GM23338 (cell line): ENCODE measurements around the gene GOLM1. TPM values are rescaled to one million over a fixed set of nuclear protein-coding genes. Genes with fewer than 3 reads are reported as not detected.

Source experiments
- ATAC-seq: fragments of 200-7000 bp; cut with Tn5 transposase; 3 replicates; pipeline ENCODE4 v1.9.1; 2020
- DNase-seq: peaks from one replicate; pipeline ENCODE4 v3.0.0-alpha.2; 2015; ENCODE audit warnings: low spot score
- H2AFZ ChIP-seq: fragments of 200-600 bp; sonication (generic); 2 replicates; pipeline ENCODE4 v1.8.0; 2016; ENCODE audit warnings: antibody characterized with exemption, mild to moderate bottlenecking, moderate library complexity
- H3F3A ChIP-seq: fragments of 200-600 bp; sonication (generic); replicated peaks from 2 replicates; pipeline ENCODE4 v1.8.0; 2017; ENCODE audit warnings: antibody characterized with exemption, mixed run types, low read depth
- H3K27ac ChIP-seq: fragments of 200-600 bp; sonication (generic); 2 replicates; pipeline ENCODE4 v1.6.1; 2016; ENCODE audit warnings: low read depth
- H3K27me3 ChIP-seq: fragments of 200-600 bp; sonication (generic); 2 replicates; pipeline ENCODE4 v1.8.0; 2016; ENCODE audit warnings: mild to moderate bottlenecking, mixed run types, moderate library complexity; ENCODE audit not compliant: insufficient read depth
- H3K36me3 ChIP-seq: fragments of 200-600 bp; sonication (generic); 2 replicates; pipeline ENCODE4 v1.8.0; 2016; ENCODE audit warnings: mild to moderate bottlenecking; ENCODE audit not compliant: insufficient read depth
- H3K4me1 ChIP-seq: fragments of 200-600 bp; sonication (generic); 2 replicates; pipeline ENCODE4 v1.8.0; 2016; ENCODE audit warnings: mild to moderate bottlenecking, moderate library complexity; ENCODE audit not compliant: insufficient read depth
- H3K4me2 ChIP-seq: fragments of 200-600 bp; sonication (generic); 2 replicates; pipeline ENCODE4 v1.7.1; 2017; ENCODE audit warnings: mixed run types
- H3K4me3 ChIP-seq: fragments of 200-600 bp; sonication (generic); 2 replicates; pipeline ENCODE4 v1.6.1; 2016; ENCODE audit warnings: mixed run types
- H3K79me2 ChIP-seq: fragments of 200-600 bp; sonication (generic); replicated peaks from 2 replicates; pipeline ENCODE4 v1.8.0; 2017; ENCODE audit warnings: mild to moderate bottlenecking; ENCODE audit not compliant: insufficient read depth
- H3K9me2 ChIP-seq: fragments of 200-600 bp; sonication (generic); 2 replicates; pipeline ENCODE4 v1.8.0; 2017; ENCODE audit not compliant: insufficient read depth
- H4K20me1 ChIP-seq: fragments of 200-600 bp; sonication (generic); replicated peaks from 2 replicates; pipeline ENCODE4 v1.8.0; 2017; ENCODE audit warnings: mild to moderate bottlenecking; ENCODE audit not compliant: insufficient read depth
- H3K27ac Mint-ChIP-seq: 2 replicates; pipeline ENCODE4 v1.8.0; 2020; ENCODE audit warnings: inconsistent platforms, mild to moderate bottlenecking, moderate library complexity, mixed read lengths
- H3K27me3 Mint-ChIP-seq: 3 replicates; pipeline ENCODE4 v1.8.0; 2022; ENCODE audit warnings: low read depth, mild to moderate bottlenecking, moderate library complexity, mixed read lengths, inconsistent platforms; ENCODE audit not compliant: insufficient read depth, poor library complexity
- H3K36me3 Mint-ChIP-seq: 3 replicates; pipeline ENCODE4 v1.8.0; 2021; ENCODE audit warnings: low read depth, mild to moderate bottlenecking, inconsistent platforms, moderate library complexity, mixed read lengths
- H3K4me1 Mint-ChIP-seq: 3 replicates; pipeline ENCODE4 v1.8.0; 2020; ENCODE audit warnings: mild to moderate bottlenecking, inconsistent platforms, mixed read lengths
- H3K4me3 Mint-ChIP-seq: 3 replicates; pipeline ENCODE4 v1.8.0; 2021; ENCODE audit warnings: moderate library complexity, mild to moderate bottlenecking, inconsistent platforms, mixed read lengths
- H3K9me3 Mint-ChIP-seq: 3 replicates; pipeline ENCODE4 v1.8.0; 2020; ENCODE audit warnings: moderate library complexity, mild to moderate bottlenecking, inconsistent platforms, mixed read lengths
- CREB1 ChIP-seq: fragments of 250-450 bp; sonication (Bioruptor Pico); IDR thresholded peaks from 2 replicates; pipeline ENCODE4 v1.5.0; 2020; ENCODE audit warnings: low read depth, mild to moderate bottlenecking, moderate library complexity
- EZH2phosphoT487 ChIP-seq: fragments of 200-600 bp; sonication (generic); IDR thresholded peaks from one replicate; pipeline ENCODE4 v1.8.1; 2018; ENCODE audit warnings: antibody characterized with exemption; ENCODE audit not compliant: unreplicated experiment
- JUNB ChIP-seq: IDR thresholded peaks from one replicate; pipeline ENCODE4 v1.6.1; 2016; ENCODE audit warnings: antibody characterized with exemption; ENCODE audit not compliant: unreplicated experiment
- NANOG ChIP-seq: IDR thresholded peaks from 2 replicates; pipeline ENCODE4 v1.6.1; 2016; ENCODE audit warnings: antibody characterized with exemption, borderline replicate concordance
- STAT1 ChIP-seq: IDR thresholded peaks from one replicate; pipeline ENCODE4 v1.6.1; 2016; ENCODE audit warnings: antibody characterized with exemption; ENCODE audit not compliant: unreplicated experiment
- ZNF114 ChIP-seq: fragments of 250-450 bp; sonication (Bioruptor Pico); IDR thresholded peaks from 2 replicates; pipeline ENCODE4 v1.5.0; 2020; ENCODE audit warnings: mild to moderate bottlenecking, moderate library complexity
- polyA plus RNA-seq: library from polyadenylated mRNA; unstranded; fragments of >200 nt; fragmentation: Nextera tagmentation; extraction: Ambion mirVana; gene quantifications from 2 replicates; pipeline ENCODE4 v1.2.1, GENCODE V29; 2016
- total RNA-seq: library from RNA; depleted of rRNA; stranded (reverse); fragments of >200 nt; shearing (Covaris generic); gene quantifications from 2 replicates; pipeline ENCODE4 v1.2.3, GENCODE V29; 2014
- TF ChIP-seq, protein P1 (sequence below): IDR thresholded peaks from 2 replicates; pipeline ENCODE4 v1.6.1; 2016; ENCODE audit warnings: antibody characterized with exemption
- TF ChIP-seq, protein P2 (sequence below): fragments of 250-450 bp; sonication (Bioruptor Pico); IDR thresholded peaks from 2 replicates; pipeline ENCODE4 v1.5.0; 2020; ENCODE audit warnings: mild to moderate bottlenecking, moderate library complexity

GOLM1 gene
- total and polyA plus RNA-seq, 2 experiments from 2014 or later, result 58.3 to 92.4 TPM

DNA sequence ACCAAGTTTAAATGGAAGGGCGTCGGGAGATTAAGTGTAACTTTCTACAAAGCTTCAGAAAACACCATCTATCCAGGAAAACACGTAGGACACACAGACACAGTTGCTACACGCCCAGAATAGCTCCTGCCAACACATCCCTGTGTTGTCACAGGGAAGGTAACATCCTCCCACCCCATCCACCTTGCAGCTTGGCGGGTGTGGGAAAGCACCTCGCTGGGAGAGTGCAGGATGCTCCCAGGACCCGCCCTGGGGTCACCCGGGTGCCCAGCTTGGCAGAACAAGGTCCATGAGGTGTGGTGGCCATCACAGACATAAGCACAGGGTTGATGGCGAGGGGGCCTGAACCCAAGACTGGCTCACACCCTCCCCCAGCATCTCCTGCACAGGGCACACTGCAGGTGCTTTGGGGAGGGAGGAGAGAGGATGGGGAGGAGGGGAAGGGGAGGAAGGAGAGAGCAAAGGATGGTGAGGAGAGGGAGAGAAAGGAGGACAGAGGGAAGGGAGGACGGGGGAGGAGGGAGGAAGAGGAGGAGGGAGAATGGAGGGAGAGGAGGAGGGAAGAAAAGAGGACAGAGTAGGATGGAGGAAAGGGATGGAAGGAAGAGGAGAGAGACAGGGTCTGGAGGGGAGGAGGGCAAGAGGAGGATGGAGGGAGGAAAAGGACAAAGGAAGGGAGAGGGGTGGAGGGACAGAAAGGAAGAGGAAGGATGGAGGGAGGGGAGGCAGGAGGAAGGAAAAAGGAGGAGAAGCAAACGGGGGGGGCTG lies 37.2 kb downstream of the GOLM1 start:
- Mint-ChIP-seq H3K27me3 (no peaks in the 10 kb centered on the region), H3K9me3 (no peaks in the 10 kb centered on the region; the same call in 2 of the 3 replicates), H3K27ac (no peak overlapping the region), H3K4me3 (no peak overlapping the region), H3K4me1 (peaks cover 32% of the 10 kb centered on the region), H3K36me3 (peaks cover 19% of the 10 kb centered on the region; the same call in 2 of the 3 replicates)
- Histone ChIP-seq H2AFZ (no peak overlapping the region), H3K36me3 (no peaks in the 10 kb centered on the region), H3K27me3 (no peaks in the 10 kb centered on the region), H3F3A (no peaks in the 10 kb centered on the region), H4K20me1 (peaks cover 9% of the 10 kb centered on the region), H3K27ac (no peak overlapping the region), H3K4me1 (peaks cover 21% of the 10 kb centered on the region), H3K4me2 (no peak overlapping the region), H3K9me2 (no peaks in the 10 kb centered on the region), H3K79me2 (peaks cover 24% of the 10 kb centered on the region), H3K4me3 (no peak overlapping the region)
- DNase-seq (no peak), ATAC-seq (no peak)
- TF ChIP-seq CREB1 (no peak), STAT1 (no peak), EZH2phosphoT487 (no peak), NANOG (no peak), ZNF114 (no peak), JUNB (no peak)
- TF ChIP-seq, protein P1, sequence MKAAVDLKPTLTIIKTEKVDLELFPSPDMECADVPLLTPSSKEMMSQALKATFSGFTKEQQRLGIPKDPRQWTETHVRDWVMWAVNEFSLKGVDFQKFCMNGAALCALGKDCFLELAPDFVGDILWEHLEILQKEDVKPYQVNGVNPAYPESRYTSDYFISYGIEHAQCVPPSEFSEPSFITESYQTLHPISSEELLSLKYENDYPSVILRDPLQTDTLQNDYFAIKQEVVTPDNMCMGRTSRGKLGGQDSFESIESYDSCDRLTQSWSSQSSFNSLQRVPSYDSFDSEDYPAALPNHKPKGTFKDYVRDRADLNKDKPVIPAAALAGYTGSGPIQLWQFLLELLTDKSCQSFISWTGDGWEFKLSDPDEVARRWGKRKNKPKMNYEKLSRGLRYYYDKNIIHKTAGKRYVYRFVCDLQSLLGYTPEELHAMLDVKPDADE, result no peak
- TF ChIP-seq, protein P2, sequence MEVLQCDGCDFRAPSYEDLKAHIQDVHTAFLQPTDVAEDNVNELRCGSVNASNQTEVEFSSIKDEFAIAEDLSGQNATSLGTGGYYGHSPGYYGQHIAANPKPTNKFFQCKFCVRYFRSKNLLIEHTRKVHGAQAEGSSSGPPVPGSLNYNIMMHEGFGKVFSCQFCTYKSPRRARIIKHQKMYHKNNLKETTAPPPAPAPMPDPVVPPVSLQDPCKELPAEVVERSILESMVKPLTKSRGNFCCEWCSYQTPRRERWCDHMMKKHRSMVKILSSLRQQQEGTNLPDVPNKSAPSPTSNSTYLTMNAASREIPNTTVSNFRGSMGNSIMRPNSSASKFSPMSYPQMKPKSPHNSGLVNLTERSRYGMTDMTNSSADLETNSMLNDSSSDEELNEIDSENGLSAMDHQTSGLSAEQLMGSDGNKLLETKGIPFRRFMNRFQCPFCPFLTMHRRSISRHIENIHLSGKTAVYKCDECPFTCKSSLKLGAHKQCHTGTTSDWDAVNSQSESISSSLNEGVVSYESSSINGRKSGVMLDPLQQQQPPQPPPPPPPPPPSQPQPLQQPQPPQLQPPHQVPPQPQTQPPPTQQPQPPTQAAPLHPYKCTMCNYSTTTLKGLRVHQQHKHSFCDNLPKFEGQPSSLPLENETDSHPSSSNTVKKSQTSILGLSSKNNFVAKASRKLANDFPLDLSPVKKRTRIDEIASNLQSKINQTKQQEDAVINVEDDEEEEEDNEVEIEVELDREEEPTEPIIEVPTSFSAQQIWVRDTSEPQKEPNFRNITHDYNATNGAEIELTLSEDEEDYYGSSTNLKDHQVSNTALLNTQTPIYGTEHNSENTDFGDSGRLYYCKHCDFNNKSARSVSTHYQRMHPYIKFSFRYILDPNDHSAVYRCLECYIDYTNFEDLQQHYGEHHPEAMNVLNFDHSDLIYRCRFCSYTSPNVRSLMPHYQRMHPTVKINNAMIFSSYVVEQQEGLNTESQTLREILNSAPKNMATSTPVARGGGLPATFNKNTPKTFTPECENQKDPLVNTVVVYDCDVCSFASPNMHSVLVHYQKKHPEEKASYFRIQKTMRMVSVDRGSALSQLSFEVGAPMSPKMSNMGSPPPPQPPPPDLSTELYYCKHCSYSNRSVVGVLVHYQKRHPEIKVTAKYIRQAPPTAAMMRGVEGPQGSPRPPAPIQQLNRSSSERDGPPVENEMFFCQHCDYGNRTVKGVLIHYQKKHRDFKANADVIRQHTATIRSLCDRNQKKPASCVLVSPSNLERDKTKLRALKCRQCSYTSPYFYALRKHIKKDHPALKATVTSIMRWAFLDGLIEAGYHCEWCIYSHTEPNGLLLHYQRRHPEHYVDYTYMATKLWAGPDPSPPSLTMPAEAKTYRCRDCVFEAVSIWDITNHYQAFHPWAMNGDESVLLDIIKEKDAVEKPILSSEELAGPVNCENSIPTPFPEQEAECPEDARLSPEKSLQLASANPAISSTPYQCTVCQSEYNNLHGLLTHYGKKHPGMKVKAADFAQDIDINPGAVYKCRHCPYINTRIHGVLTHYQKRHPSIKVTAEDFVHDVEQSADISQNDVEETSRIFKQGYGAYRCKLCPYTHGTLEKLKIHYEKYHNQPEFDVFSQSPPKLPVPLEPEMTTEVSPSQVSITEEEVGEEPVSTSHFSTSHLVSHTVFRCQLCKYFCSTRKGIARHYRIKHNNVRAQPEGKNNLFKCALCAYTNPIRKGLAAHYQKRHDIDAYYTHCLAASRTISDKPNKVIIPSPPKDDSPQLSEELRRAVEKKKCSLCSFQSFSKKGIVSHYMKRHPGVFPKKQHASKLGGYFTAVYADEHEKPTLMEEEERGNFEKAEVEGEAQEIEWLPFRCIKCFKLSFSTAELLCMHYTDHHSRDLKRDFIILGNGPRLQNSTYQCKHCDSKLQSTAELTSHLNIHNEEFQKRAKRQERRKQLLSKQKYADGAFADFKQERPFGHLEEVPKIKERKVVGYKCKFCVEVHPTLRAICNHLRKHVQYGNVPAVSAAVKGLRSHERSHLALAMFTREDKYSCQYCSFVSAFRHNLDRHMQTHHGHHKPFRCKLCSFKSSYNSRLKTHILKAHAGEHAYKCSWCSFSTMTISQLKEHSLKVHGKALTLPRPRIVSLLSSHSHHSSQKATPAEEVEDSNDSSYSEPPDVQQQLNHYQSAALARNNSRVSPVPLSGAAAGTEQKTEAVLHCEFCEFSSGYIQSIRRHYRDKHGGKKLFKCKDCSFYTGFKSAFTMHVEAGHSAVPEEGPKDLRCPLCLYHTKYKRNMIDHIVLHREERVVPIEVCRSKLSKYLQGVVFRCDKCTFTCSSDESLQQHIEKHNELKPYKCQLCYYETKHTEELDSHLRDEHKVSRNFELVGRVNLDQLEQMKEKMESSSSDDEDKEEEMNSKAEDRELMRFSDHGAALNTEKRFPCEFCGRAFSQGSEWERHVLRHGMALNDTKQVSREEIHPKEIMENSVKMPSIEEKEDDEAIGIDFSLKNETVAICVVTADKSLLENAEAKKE (CRISPR knock-in tag), result no peak
